HG02623 (cell line): Measurements from ENCODE around the gene ADCY5.

ENCODE experiments used
- ATAC-seq: cut with Tn5 transposase; IDR thresholded peaks from one replicate; pipeline ENCODE4 v1.9.1; 2021; ENCODE audit warnings: moderate library complexity; ENCODE audit not compliant: unreplicated experiment

Gene ADCY5

DNA sequence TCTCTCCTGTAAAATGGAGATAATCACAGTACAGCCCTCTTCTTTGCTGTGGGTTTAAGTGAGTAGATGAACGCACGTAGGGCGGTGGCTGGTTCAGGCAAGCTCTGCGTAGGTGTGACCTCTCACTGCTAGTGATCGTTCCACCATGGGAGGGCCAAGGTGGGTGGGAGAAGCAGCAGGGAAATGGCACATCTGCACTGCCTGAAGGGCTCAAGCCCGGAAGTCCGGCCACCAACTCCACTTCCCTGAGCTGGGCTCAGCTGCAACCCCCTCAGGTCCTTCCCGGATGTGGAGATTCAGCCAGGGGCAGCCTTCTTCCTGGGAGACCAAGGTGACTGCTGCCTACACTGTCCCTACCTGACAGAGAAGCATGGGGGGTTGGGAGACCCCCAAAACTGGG lies 102.9 kb downstream of the ADCY5 start:
- no peak for ATAC-seq

GRCh38 chr3:123344907-123345594 lies 103.8 kb downstream of the ADCY5 start:
- no peak for ATAC-seq

DNA sequence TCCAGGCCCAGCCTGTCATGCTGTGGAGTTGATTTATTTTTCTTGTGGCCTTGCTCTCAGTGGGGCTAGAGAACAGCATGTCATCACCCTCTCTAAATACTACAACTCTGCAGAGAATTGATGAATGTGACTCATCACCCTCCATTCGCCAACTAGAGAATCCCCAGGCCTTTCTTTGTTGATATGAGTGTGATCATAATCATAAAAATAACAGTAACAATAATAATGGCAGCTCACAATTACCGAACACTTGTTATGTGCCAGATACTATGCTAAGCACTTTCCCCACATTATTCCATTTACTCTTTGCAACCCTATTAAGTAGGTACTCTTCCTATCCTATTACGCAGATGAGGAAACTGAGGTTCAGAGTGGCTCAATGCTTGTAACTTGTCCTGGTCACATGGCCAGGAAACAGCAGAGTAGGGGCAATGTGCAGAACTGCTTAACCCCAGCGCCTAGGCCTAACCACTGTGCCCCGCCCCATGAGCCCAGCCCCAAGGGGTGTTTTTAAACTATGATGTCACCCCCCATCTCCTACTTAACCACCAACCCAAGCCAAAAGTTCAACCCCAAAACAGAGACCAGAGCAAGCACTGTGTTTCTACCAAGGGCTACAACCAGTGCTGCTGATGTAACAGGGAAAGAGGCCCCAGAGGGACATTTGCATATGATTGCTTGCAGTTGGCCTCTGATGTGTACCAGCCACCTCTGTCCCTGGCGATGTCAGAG lies 104.5 kb downstream of the ADCY5 start:
- no peak for ATAC-seq

- ATAC-seq: no peak
These were observed 105.4 kb downstream of the ADCY5 start for GRCh38 chr3:123343296-123344174.

DNA sequence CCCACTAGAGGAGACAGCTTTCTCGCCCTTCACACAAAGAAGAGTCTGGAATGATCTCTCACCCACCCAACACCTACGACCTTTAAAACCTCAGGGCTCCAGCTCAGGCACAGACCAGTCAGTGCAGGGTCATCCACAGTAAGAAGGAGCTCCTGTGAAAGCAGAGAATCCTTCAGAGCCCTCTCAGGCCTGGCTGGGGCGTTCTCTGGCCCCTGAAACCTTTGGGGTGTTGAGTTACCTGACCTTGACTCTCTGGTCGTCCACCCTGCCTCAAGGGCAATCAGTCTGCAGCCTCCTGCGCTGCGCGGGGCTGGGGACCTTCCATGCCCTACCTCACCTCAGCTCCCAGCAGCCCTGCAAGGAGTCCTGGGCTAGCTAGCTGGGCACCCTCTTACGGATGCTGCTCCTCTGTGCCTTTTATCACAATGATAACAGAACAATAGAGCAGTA lies 106.2 kb downstream of the ADCY5 start:
- no peak for ATAC-seq

DNA sequence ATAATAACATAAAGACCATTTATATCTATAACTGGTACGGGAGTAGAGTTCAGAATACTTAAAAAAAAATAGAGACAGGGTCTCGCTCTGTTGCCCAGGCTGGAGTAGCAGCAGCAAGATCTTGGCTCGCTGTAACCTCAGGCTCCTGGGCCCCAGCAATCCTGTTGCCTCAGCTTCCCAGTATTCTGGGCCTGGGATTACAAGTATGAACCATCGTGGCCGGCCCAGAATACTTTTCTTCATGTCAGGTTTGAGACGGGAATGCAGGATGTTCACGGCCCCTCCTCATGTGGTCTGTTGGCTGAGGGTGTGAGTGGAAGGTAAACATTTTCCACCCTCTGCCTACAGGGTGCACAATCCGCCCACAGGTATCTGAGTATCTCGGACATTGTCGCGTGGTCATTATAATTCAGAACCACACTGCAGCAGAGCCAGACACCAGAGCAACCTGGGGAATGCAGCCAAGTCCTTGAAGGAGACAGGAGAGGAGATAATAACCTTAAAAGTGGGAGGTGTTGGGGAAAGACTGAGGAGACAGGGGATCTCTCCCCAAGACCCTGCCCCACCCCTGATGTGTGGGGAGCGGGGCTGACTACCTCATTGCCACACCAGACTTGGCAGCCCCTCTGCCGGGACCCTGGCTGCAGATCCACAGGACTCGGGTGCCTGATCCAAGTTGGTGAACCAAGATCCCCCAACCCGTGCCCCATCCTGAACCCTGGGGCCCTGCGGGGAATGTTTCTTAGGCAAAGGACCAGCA lies 106.8 kb downstream of the ADCY5 start:
- ATAC-seq: no peak

DNA sequence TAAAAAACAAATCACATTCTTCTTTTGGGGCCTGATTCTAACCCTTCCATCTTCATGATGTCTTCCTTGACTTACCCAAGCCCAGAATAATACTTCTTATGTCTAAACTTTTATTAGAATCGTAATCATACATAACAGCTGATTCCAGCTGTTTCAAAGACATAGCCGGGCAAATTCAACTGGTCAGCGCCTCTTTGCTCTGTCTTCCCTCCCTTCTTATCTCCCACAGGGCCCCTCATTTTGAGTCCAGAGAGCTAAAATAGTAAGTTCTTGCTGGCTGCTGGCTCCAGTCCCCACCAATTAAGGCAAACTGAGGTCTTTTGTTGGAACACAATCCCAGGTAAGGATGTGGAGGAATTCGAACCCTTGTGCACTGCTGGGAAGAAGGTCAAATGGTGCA lies 108.6 kb downstream of the ADCY5 start:
- ATAC-seq: no peak

- ATAC-seq: no peak
These were observed 109.6 kb downstream of the ADCY5 start for GRCh38 chr3:123339302-123339701.

DNA sequence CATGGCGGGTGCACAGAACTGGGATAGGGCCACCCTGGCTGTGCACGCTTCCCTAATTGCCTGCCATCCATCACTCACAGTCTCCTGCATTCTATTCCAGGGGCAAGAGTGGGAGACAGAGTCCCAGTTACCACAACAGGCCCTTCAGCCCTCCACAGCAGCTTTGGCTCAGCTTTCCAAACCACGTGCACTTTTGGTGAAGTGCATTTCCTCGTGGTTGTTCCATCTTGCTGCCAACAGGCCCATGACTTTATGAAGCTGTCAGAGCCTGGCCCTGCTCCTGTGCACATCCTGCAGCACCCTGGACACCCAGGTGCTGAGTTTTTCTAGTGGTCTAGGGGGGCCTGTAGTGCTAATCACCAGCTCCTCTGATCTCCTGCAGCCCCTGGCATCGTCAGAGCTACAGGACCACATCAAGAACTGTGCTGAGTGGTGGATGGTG lies 110.2 kb downstream of the ADCY5 start:
- no peak for ATAC-seq

GRCh38 chr3:123337948-123338619 lies 110.8 kb downstream of the ADCY5 start:
- ATAC-seq: no peak

GRCh38 chr3:123337226-123337625 lies 111.7 kb downstream of the ADCY5 start:
- ATAC-seq: no peak

DNA sequence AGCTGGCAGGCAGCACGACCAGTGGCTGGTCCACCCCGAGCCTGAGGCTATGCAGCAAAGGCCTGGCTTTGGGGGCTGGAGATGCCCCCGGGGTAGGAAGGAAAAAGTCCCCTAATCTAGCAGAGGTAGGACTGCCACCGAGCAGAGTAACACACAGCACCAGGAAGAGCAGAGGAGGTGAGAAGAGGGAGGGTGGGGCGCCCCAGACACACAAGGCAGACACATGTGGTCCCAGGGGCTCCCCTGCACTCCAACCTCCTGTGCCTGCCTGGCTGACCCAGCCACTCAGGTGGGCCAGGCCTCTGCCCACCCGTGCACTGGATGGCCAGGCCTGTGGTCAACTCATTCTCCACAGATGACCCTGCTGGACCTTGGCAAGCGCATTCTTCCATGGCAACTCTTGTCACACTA lies 112.4 kb downstream of the ADCY5 start:
- ATAC-seq: no peak

DNA sequence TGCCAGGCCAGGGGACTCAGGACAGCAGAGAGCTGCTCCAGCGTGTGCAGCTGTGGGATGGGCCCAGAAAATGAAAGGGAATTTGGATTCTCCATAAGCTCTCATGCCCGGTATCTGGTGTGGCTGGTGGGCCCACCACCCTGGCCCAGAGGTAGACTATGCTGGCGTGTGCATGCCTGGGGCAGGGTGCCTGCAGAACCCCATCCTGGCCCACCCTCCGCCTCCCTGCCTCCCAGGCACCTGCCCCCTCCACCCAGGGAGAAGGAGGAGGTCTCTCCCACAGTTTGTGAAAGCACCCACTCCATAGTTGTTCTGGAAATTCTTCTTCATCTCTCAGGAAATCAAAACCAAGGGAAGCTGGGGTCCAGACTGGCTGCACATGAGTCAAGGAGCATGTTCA lies 112.9 kb downstream of the ADCY5 start:
- no peak for ATAC-seq

- ATAC-seq: no peak
These were observed 113.8 kb downstream of the ADCY5 start for GRCh38 chr3:123335007-123335670.

DNA sequence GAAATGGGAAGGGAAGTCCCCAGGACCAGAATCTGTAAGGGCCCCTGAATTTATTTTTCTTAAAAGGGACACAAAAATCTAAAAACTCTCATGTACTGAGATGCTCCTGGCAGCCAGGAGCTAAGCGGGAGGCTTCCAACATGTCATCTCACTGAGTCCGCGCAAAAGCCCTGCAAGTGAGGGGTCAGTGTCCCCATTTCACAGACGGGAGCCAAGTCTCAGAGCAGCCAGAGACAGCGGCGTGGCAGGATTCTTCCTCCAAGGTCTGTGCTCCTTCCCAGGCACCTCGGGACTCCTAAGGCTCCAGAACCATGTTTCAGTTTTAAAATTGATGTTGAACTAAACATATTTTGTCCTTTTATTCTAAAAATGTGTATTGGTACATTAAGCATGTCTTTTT lies 114.8 kb downstream of the ADCY5 start:
- ATAC-seq: no peak

DNA sequence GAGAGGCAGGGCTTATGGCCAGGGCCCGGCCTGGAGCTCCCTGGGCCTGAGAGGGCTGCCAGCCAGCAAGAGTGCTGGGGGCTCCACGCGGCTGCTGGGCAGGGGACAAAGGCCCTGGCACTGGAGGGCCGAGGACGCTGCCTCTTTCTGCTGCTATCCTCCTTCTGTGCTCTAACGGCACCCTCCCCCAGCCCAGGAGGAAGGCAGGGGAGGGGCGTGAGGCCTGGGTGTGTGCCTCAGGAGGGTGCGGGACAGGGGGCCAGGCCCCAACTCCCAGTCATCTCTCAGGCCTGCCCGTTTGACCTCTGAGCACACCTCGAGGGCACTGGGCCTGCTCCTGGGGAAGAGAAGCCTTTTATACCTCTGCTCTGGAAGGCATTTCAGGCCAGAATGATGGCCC lies 115.5 kb downstream of the ADCY5 start:
- no peak for ATAC-seq

DNA sequence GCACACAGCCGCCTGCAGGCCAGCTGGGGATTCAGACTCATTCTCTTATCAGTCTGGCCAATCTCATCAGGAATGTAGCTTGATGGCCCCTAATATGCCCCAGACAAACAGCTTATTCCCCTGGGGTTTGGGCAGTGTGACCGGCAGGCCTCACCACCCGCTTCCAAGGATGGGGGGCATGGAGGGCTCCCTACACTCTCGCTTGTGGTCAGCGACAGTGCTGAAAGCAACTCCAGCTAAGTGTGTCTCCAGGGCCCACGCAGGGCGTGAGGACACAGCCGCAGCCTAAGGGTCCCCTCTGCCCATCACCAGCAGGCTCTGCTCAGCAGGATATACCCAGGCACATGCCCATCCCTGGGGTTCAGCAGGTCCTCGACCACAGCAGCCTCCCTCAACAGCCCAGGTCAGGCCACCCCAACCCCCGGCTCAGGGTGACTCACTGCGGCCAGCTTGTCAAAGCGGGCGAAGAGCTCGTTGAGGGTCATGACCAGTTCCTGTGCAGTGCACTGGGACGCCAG lies 116.7 kb downstream of the ADCY5 start:
- no peak for ATAC-seq

DNA sequence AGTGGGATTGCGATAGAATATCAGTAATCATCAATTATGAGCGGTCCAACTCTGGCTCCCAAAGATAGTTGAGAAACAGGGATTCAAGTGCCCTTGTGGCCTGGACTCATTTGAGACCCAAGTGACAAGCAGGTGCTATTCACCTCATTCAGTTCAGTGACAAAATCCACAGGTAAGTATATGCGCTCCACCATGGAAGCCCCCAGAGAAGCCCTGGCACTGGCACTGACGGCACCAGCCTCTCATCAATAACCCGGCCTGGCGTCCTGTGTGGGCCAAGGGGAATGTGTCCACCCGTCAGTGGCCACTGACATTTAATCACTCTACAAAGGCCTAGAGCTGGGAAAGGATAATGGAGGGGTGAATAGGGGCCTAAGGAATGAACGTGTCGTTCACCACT lies 117.2 kb downstream of the ADCY5 start:
- ATAC-seq: no peak

DNA sequence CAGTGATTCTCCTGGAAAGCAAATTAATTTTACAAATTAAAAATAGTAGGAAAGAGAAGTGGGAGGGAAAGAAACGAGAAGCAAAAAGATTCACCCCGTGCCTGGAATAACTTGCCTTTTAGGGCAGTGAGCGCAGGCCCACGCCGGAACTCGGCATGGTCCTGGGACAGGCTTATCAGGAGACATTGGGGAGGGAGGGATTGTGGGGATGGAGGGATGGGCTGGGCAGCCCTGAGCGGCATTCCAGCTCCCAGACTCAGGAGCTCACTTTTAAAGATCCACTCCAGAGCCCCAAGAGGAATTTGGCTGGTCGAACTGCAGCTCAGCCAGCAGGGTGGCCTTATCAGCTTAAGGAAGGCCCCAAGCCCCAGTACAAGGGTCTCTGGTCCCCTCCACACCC lies 117.9 kb downstream of the ADCY5 start:
- no peak for ATAC-seq
